GM23248 (cell line): ENCODE measurements around the gene CRK. TPM values are rescaled to one million over a fixed set of nuclear protein-coding genes. Genes with fewer than 3 reads are reported as not detected.

Experiments
- DNase-seq: peaks from one replicate; pipeline ENCODE4 v3.0.0-alpha.2; 2015
- H2AFZ ChIP-seq: fragments of 200-600 bp; sonication (generic); 2 replicates; pipeline ENCODE4 v1.6.1; 2016; ENCODE audit warnings: antibody characterized with exemption
- H3F3A ChIP-seq: fragments of 200-600 bp; sonication (generic); 2 replicates; pipeline ENCODE4 v1.6.1; 2016; ENCODE audit warnings: mild to moderate bottlenecking, antibody characterized with exemption, mixed run types; ENCODE audit not compliant: insufficient read depth
- H3K27ac ChIP-seq: fragments of 200-600 bp; sonication (generic); 2 replicates; pipeline ENCODE4 v1.5.1; 2016; ENCODE audit warnings: mild to moderate bottlenecking
- H3K27me3 ChIP-seq: fragments of 200-600 bp; sonication (generic); replicated peaks from 2 replicates; pipeline ENCODE4 v1.6.1; 2016; ENCODE audit warnings: mild to moderate bottlenecking; ENCODE audit not compliant: insufficient read depth
- H3K36me3 ChIP-seq: fragments of 200-600 bp; sonication (generic); 2 replicates; pipeline ENCODE4 v1.6.1; 2016; ENCODE audit warnings: low read depth, mild to moderate bottlenecking
- H3K4me1 ChIP-seq: fragments of 200-600 bp; sonication (generic); 2 replicates; pipeline ENCODE4 v1.6.1; 2016; ENCODE audit warnings: mild to moderate bottlenecking; ENCODE audit not compliant: insufficient read depth
- H3K4me2 ChIP-seq: fragments of 200-600 bp; sonication (generic); one replicate; pipeline ENCODE4 v1.6.1; 2016; ENCODE audit warnings: mild to moderate bottlenecking; ENCODE audit not compliant: unreplicated experiment
- H3K4me3 ChIP-seq: fragments of 200-600 bp; sonication (generic); 2 replicates; pipeline ENCODE4 v1.5.1; 2016; ENCODE audit warnings: mild to moderate bottlenecking
- H3K79me2 ChIP-seq: fragments of 200-600 bp; sonication (generic); 2 replicates; pipeline ENCODE4 v1.6.1; 2016; ENCODE audit warnings: mild to moderate bottlenecking; ENCODE audit not compliant: insufficient read depth
- H3K9ac ChIP-seq: fragments of 200-600 bp; sonication (generic); 2 replicates; pipeline ENCODE4 v1.6.1; 2016; ENCODE audit warnings: mild to moderate bottlenecking
- H3K9me2 ChIP-seq: fragments of 200-600 bp; sonication (generic); 2 replicates; pipeline ENCODE4 v1.6.1; 2016; ENCODE audit warnings: mixed run types, mild to moderate bottlenecking, moderate library complexity; ENCODE audit not compliant: insufficient read depth
- H3K9me3 ChIP-seq: fragments of 200-600 bp; sonication (generic); one replicate; pipeline ENCODE4 v1.6.1; 2017; ENCODE audit warnings: low read depth
- H4K20me1 ChIP-seq: fragments of 200-600 bp; sonication (generic); 2 replicates; pipeline ENCODE4 v1.6.0; 2016; ENCODE audit not compliant: insufficient read depth
- EZH2 ChIP-seq: fragments of 200-600 bp; sonication (generic); IDR thresholded peaks from 2 replicates; pipeline ENCODE4 v1.6.1; 2018; ENCODE audit warnings: antibody characterized with exemption, mild to moderate bottlenecking; ENCODE audit not compliant: insufficient read depth, poor library complexity, severe bottlenecking
- EZH2phosphoT487 ChIP-seq: fragments of 200-600 bp; sonication (generic); IDR thresholded peaks from 2 replicates; pipeline ENCODE4 v1.6.1; 2018; ENCODE audit warnings: antibody characterized with exemption, moderate library complexity, mild to moderate bottlenecking, low read depth; ENCODE audit not compliant: insufficient read depth
- WGBS, 2 experiments: methylation state at CpG; one replicate each; pipeline ENCODE4 v1.1.6; 2015 to 2017; ENCODE audit warnings: low lambda C conversion rate in 2 of 2, low coverage in 1 of 2; ENCODE audit errors: missing lambda C conversion rate in 2 of 2; 5-methylcytosine and 5-hydroxymethylcytosine counted together
- in situ Hi-C: fragments of 300-500 bp; cut with MboI; formaldehyde crosslinking; loops from 2 replicates; pipeline ENCODE4 v1.15.0; 2020
- polyA plus RNA-seq: library from polyadenylated mRNA; unstranded; fragments of >200 nt; fragmentation: Nextera tagmentation; extraction: Ambion mirVana; gene quantifications from 2 replicates; pipeline ENCODE4 v1.2.1, GENCODE V29; 2016
- total RNA-seq: library from RNA; depleted of rRNA; stranded (reverse); fragments of >200 nt; shearing (Covaris generic); gene quantifications from 2 replicates; pipeline ENCODE4 v1.2.3, GENCODE V29; 2014

The CRK gene
- total and polyA plus RNA-seq, 2 experiments from 2014 or later = 86.0 to 117 TPM

DNA sequence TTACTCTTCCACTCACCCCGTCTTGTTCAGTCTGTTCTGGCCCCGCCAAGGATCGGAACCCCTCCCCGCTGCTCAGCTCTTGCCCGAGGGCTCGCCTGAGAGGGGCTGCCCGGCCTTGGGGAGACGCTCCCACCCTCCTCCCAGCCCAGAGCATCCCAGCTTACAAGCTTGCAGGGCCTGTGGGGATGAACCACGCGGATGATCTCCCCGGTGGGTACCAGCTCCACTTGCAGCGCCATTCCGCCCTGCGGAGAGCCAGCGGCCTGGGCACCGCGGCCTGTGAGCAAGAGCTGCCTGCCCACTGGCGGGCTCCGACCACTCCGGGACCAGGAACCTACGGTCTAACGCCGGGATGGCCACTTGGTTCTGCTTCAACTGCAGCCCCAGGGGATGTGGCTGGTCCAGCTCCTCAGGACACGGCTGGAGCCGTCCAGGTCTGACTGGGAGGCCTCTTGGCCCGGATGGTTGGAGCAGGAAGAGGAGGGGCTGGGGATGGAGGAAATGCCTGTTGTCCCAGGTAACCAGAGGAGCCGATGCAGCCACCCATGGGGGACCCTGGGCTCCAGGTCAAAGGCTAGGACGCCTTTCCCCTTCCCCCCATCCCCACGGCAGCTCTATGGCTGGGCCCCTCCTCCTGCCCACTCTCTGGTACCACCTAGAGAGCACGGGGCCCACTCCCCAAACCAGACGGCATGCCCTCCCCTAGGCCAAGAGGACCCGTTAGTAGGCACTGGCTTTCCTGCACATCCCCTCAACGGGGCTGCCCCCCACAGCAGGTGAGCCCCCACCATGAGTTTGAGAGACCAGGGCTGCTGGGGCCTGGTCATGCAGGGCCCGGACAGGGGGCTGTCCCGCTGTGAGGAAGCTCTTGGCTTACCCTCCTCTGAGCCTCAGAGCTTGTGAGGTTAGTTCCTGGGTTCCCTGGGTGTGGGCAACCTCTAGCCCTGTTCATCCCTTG, 36.5 kb upstream of the CRK start, which contains the start of gene MYO1C:
MYO1C (minus strand) TSS at position 438 of the 958 bp plus-strand sequence; CDS start at position 239, 199 bp downstream.
- Histone ChIP-seq H3K4me3 (peak within 1 kb of the TSS; percentile 81), H3K9me2 (no peaks in the 10 kb centered on the region), H3K4me2 (peak within 1 kb of the TSS; percentile 82), H3K27ac (no peak within 1 kb of the TSS), H2AFZ (peak within 1 kb of the TSS; percentile 78), H3K36me3 (no peaks in the 10 kb centered on the region), H4K20me1 (no peaks in the 10 kb centered on the region), H3K27me3 (no peaks in the 10 kb centered on the region), H3K79me2 (peaks cover 25% of the 10 kb centered on the region), H3K9me3 (no peaks in the 10 kb centered on the region), H3K4me1 (peaks cover 34% of the 10 kb centered on the region), H3K9ac (peak within 1 kb of the TSS; percentile 84), H3F3A (peaks cover 27% of the 10 kb centered on the region)
- in situ Hi-C loops = no loop called here
- 85 to 86% methylated on average over 31 to 35 of the region's 35 CpGs for WGBS, 2 experiments
- no peak for DNase-seq
- TF ChIP-seq EZH2phosphoT487 (no peak), EZH2 (no peak)

DNA sequence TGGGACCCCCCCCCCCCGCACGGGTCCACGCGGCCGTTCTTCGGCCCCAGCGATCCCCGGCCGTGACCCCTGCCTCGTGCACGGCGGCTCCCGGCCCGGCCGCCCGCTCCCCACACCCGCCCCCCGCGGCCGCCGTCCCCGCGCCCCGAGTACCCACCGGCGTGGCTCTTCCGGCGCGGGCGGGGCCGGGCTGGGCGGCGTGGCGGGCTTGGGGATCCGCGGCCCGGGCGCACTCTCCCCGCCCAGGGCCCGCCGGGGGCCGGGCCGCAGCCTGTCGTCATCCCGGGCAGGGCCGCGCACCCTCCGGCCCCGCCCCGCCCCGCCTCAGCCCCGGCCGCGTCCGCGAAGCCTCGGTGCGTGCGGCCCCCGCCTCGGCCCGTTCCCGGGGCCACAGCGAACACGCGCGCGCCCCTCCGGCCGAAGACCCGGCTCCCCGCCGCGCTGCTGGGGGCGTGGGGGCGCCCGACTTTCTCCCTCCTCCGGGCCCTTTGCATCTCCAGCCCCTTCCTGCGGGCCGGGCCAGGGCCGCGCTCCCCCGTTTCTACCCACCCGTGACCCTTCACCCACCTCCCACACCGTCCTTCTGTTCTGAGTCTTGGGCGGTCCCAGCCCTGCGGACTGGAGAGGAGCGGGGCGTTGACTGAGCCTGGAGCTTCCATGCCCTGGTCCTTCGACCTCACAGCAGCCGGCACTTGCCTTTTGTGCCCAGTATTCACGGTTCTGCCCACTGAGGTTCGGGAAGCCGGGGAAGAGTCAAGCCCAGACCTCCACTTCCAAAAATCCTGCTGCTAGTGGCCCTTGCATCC, 35.6 kb upstream of the CRK start:
- Histone ChIP-seq H3K9me3 (no peaks in the 10 kb centered on the region), H3K9ac (peak overlapping the region; percentile 84), H4K20me1 (no peaks in the 10 kb centered on the region), H3K79me2 (peaks cover 25% of the 10 kb centered on the region), H2AFZ (peak overlapping the region; percentile 78), H3K4me1 (peaks cover 34% of the 10 kb centered on the region), H3F3A (peaks cover 30% of the 10 kb centered on the region), H3K9me2 (no peaks in the 10 kb centered on the region), H3K4me3 (peak overlapping the region; percentile 84), H3K27me3 (no peaks in the 10 kb centered on the region), H3K36me3 (no peaks in the 10 kb centered on the region), H3K27ac (peak overlapping the region; percentile 43), H3K4me2 (peak overlapping the region; percentile 87)
- in situ Hi-C loops = no loop called here
- DNase-seq = peak; percentile 84
- TF ChIP-seq EZH2 (no peak), EZH2phosphoT487 (no peak)
- WGBS, 2 experiments = 2 to 7% methylated on average over 21 to 93 of the region's 94 CpGs

DNA sequence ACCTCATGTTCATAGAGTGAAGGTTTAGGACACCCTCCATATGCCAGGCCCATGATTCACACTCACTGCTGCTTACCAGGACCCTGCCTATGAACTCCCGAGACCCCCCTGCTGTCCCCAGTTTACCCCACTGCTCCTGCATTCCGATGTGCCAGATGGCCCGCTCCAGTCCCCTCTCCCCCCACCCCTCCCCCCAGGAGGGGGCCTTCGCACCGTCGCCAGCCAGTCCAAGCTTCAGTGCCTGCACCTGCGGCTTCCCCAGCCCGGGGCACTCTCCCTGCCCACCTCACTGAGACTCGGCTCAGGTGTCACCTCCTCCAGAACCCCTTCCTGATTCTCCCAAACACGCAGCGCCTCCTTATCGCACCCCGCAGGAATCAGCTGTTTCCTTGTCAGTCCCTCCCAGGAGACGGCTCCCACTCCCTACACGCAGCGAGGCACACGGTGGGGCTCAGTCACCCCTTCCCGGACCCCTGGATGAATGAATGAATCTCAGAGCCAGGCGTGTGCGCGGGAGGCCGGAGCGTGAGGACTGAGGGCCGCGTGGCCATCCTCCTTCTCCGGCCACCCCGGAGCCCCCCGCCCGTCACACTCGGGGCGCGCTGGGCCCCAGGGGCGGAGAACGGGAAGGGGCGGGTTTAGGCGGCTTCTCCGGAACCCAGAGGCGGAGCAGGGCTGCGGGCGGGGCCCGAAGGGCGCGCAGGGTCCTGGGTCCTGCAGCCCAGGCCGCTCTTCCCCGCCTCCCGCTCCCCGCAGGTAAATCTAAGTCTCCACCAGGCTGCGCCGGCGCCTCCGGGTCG, 34.8 kb upstream of the CRK start:
- no peaks in the 10 kb centered on the region for H3K9me3 ChIP-seq
- no peaks in the 10 kb centered on the region for H3K27me3 ChIP-seq
- no peaks in the 10 kb centered on the region for H4K20me1 ChIP-seq
- peaks cover 31% of the 10 kb centered on the region for H3F3A ChIP-seq
- H3K79me2 ChIP-seq = peaks cover 31% of the 10 kb centered on the region
- H3K4me1 ChIP-seq = peaks cover 34% of the 10 kb centered on the region
- H3K9ac ChIP-seq = peak overlapping the region; percentile 84
- in situ Hi-C loops = no loop called here
- H3K4me3 ChIP-seq = peak overlapping the region; percentile 84
- peak overlapping the region; percentile 23; the same call in 1 of the 2 replicates for H2AFZ ChIP-seq
- 1% methylated on average over 23 to 41 of the region's 52 CpGs for WGBS, 2 experiments
- DNase-seq = peak; percentile 76
- TF ChIP-seq EZH2 (no peak), EZH2phosphoT487 (no peak)
- H3K9me2 ChIP-seq = no peaks in the 10 kb centered on the region
- H3K27ac ChIP-seq = peak overlapping the region; percentile 43
- peak overlapping the region; percentile 87 for H3K4me2 ChIP-seq
- no peaks in the 10 kb centered on the region for H3K36me3 ChIP-seq
